ENCODE results near the gene AGTPBP1.

- TF ChIP-seq CTCF (conservative IDR thresholded peaks at IDR 0.05; ENCODE audit: low read length): no peak
- no peak for TF ChIP-seq EZH2phosphoT487 (IDR thresholded peaks at IDR 0.05; ENCODE audit: borderline replicate concordance, low read depth, low read length)
Observed at GRCh38 chr9:85528607-85529006, 213.1 kb downstream of the AGTPBP1 start.
